KG1 (cell line): ENCODE measurements around the gene CCDC187.

Experiments
- DNase-seq: peaks from one replicate; lab custom pipeline; 2025; lab: John Stamatoyannopoulos, UW

CCDC187 gene

DNA sequence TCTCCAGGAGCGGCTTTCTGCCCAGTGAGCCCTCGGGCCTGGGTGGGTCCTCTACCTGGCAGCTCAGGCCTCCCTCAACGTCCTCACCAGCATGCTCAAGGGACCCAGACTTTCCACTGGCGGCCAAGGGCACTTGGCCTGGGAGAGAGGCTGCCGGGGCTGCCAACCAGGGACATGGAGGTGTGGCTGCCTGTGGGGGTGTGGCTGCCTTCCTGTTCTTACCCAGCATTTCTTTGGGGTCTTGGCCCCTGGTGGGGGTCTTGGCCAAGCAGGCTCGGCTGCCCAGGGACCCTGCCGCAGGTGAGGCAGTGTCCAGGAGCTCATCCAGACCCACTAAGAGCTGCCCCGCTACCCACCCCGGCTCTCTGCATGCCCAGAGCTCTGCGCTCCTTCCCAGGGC lies 51.0 kb downstream of the CCDC187 start:
- no peak for DNase-seq

DNA sequence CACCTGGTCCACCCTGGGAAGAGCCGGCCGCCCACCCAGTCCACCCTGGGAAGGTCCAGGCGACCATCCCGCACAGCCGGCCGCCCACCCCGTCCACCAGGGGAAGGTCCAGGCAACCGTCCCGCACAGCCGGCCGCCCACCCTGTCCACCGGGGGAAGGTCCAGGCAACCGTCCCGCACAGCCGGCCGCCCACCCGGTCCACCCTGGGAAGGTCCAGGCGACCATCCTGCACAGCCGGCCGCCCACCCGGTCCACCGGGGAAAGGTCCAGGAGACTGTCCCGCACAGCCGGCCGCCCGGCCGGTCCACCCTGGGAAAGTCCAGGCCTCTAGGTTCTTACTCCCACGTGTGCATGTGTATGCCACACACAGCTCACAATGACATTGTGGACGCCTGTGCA lies 51.6 kb downstream of the CCDC187 start:
- no peak for DNase-seq

- DNase-seq = no peak
These were observed 52.4 kb downstream of the CCDC187 start for GRCh38 chr9:136251264-136252115.

- no peak for DNase-seq
These were observed 53.2 kb downstream of the CCDC187 start for GRCh38 chr9:136250676-136251075.

- no peak for DNase-seq
These were observed 53.9 kb downstream of the CCDC187 start for GRCh38 chr9:136249877-136250559.

DNA sequence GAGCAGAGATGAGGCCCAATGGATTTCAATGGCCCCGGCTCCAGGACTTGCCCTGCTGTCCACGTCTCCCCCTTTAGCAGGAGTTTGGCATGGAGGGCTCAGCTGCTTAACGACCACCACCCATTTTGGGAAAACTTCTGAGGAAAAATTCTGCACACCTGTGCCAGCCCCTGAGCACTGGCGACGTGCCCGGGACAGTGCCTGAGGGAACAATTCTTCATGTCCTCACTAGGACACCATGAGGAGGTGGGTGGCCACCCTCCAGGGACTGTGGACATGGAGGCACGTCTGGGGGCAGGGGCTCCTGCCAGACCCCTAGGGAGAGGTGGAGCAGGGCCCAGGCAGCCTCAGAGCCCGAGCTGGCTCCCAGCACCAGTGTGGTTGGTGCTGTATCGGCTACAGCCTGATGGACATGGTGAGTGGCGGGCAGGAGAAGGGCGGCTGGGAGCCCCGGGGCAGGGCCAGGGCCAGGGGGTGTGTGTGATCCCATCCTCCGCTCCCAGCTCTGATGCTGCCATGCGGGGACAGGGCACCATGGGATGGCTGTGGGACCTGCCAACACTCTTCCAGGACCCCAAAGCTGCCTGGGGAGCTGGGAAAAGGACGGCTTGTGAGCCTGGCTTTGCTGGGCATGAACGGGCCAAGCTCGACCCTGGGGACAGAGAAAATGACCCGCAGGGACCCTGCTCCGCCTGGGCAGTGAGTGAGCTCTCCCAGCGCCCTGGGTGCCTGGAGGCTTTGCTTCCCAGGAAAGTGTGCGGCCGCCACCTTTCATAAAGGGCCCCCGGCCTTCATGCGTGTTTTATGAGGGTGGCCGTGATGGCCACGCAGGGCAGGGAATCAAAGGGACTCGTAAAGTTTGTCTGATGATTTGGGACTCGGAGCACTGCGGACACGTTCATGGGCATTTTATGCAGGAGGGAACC lies 54.7 kb downstream of the CCDC187 start:
- no peak for DNase-seq

DNA sequence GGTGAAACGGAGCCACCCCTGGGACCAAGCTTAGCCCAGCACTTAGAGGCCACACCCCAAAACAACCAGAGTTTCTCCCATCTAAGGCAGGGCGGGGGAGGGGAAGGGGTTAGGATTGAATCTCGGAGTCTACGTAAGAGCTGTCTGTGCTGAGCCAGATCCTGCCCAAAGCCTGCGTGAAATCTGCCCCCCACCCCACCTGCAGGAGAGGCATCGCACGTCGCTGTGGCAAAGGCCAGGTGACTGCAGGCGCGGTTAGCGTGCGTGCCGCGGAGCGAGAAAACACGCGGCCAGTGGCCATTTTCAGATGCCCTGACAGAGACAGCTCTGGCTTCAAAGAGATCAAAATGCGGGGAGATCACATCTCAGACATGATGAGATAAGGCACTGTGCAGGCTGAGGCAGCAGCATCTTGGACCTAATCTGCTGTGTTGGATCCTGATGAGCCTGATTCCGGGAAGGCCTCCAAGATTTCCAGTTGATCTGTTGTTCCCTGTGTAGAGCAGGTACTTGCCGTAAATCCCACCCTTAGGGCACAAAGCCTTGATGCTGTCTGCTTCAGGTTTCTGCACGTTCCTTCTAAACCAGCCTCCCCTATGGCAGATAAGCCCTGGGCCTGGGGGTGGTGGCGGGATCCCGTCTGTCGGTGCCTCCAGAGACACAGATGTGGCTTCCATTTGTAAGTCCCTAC lies 55.8 kb downstream of the CCDC187 start:
- DNase-seq = no peak

- no peak for DNase-seq
These were observed 56.4 kb downstream of the CCDC187 start for GRCh38 chr9:136247551-136247916.

DNA sequence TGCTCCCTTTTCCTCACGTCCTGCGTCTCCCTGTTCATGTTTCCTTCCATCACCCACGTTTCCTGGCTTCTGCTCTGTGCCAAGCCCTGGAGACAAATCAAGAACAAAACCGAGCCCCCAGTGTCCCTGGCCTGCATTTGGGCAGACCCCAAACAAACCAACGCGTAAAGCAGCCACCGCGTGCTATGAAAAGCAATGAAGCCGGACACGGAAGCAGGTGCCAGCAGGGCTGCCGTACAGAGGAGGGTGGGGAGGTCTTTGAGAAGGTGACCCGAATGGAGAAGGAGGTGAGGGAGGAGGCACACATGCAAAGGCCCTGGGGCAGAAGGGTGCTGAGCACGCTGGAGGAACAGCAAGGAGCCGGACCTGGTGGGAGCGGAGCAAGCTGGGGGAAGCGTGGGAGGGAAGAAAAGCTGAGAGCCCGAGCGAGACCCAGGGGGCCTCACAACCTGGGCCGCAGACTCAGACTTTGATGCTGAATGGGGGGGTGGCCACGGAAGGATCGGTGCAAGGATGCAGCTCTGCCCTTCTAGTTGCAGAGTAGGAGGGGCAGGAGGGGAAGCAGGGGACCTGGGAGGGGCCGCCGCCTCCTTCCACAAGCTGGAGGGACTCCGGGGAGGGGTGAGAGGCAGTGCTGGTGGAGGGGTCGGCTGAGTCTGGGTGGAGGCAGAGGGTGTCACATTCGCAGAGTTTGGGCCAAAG lies 56.9 kb downstream of the CCDC187 start:
- no peak for DNase-seq

DNA sequence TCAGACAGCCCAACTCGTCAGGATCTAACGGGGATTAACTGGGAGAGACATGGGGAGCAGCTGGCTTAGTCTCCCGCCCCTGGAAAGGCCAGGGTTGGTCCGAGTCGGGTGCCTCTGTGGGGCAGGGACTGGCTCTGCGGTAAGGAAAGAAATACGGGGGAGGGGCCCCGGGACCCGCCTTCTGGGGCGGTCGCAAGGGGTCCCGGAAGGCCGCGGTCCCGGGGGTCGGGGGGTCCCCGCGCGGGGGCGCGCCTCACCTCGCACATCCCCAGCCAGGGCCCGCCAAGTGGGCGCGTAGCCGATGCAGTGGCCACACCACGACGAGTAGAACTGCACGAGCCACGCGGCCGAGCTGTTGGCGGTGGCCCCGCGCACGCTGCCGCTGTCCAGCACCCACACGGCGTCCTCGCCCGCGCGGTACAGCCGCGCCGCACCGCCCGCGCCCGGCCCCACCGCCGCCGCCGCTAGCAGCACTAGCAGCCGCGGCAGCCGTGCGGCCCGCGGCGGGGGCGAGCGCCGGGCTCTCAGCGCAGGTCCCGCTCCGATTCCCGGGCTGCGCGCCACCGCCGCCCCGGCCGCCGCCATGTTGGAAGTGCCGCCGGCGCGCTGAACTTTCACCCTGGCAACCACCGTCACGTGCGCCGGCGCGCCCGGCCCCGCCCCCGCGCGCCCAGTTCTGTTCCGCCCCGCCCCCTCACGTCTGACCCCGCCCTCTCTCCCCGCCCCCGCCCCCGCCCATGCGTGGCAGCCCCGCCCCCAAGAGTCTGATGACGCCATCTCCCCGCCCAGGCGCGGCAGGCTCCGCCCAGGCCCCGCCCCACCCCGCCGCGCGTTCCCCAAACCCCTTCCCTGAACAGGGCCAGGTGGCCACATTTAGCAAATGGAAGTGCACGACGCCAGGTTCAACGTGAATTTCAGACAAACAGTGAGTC lies 58.4 kb downstream of the CCDC187 start, which contains the start of gene QSOX2:
Gene QSOX2 (minus strand): TSS at position 594 of the 932 bp plus-strand sequence. CDS start 9 bp downstream, at position 585.
- peak; percentile 51 for DNase-seq

- no peak for DNase-seq
These were observed 59.0 kb downstream of the CCDC187 start for GRCh38 chr9:136244969-136245218.

GRCh38 chr9:136244122-136244968 lies 59.5 kb downstream of the CCDC187 start:
- peak; percentile 12 for DNase-seq

DNA sequence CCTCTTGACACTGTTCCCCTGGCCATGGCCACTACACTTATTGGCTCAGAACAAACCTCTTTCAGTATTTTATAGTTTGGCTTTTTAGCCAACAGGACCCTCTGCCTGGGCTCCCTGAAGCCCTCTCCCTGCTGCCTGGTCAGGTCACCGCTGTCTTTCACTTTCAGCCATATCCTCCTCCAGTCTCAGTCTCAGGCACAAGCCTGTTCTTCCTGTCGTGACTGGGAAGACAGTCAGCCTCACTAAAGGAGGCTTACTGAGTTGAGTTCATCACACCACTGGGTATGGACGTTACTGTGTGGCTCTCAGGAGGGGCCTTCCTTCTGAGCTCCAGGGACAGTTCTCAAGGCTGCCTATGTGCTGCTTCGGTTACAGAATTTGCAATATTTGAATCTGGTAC lies 60.3 kb downstream of the CCDC187 start:
- no peak for DNase-seq

GRCh38 chr9:136242918-136243525 lies 60.9 kb downstream of the CCDC187 start:
- no peak for DNase-seq

GRCh38 chr9:136242248-136242647 lies 61.6 kb downstream of the CCDC187 start:
- no peak for DNase-seq

DNA sequence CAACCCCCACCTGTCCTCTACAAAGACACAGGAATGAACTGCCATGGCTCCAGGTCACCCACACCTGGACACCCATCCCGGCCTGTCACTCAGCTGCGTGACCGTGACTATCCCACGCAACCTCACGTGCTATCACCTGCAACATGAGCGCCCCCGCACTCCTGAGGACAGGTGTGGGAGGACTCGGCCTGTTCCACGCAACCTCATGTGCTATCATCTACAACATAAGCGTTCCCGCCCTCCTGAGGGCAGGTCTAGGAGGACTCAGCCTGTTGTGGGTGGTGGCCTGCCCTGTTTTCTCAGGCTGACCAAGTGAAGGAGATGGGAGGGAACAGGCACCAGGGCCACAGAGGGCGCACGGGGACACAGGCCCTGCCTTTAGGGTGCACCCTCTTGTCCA lies 62.4 kb downstream of the CCDC187 start:
- DNase-seq = no peak

- DNase-seq = no peak
These were observed 63.0 kb downstream of the CCDC187 start for GRCh38 chr9:136240941-136241340.

DNA sequence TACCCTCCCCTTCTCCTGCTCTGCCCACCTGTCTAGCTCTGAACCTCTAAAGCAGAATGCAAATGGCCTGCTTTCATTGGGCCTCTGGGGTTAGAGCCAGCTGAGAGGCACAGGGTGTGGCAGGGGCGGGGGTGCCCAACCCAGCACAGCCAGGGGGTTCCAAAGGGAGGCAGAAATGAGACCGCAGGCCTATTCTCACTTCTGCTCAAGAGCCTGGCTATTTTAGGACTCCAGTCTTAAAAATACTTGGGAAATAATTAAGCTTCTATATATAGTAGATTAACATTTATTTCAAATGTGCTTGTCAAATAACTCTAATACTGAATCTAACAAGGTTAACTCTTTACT lies 63.9 kb downstream of the CCDC187 start:
- DNase-seq = no peak
